H1 (cell line): Measurements from ENCODE around the gene DNM2.

Experiments used
- BRCA1 ChIP-seq: IDR thresholded peaks from 2 replicates; pipeline ENCODE4 v1.6.1; 2012; ENCODE audit warnings: low read depth, low read length, improper control_type of control experiment
- CBX8 ChIP-seq: fragments of 300-800, 300-1000 bp; sonication (generic); IDR thresholded peaks from 2 replicates; pipeline ENCODE4 v1.7.1; 2016; ENCODE audit warnings: low read depth, low read length, borderline replicate concordance
- CHD1 ChIP-seq: IDR thresholded peaks from 2 replicates; pipeline ENCODE4 v1.6.1; 2012; ENCODE audit warnings: low read depth, low read length, improper control_type of control experiment
- EZH2 ChIP-seq: fragments of 200-600 bp; sonication (generic); IDR thresholded peaks from 2 replicates; pipeline ENCODE4 v1.7.1; 2012; ENCODE audit warnings: low read depth, mild to moderate bottlenecking, moderate library complexity, low read length, inconsistent platforms; ENCODE audit not compliant: severe bottlenecking
- RXRA ChIP-seq: IDR thresholded peaks from 2 replicates; pipeline ENCODE4 v1.6.1; 2011; ENCODE audit warnings: low read depth, mild to moderate bottlenecking, low read length, moderate library complexity; ENCODE audit not compliant: insufficient read depth
- SRF ChIP-seq: IDR thresholded peaks from 2 replicates; pipeline ENCODE4 v1.6.1; 2011; ENCODE audit warnings: mild to moderate bottlenecking, low read depth, low read length, moderate library complexity
- TF ChIP-seq, protein P1 (sequence below), 3 experiments: IDR thresholded peaks; 1 replicate in 2 of 3; 2 replicates in 1 of 3; pipeline versions ENCODE4 v1.5.1 to v1.6.1; 2011; ENCODE audit warnings: low read length in 3 of 3, mild to moderate bottlenecking in 3 of 3, inconsistent platforms in 2 of 3, low read depth in 1 of 3, moderate library complexity in 1 of 3; ENCODE audit not compliant: insufficient read depth in 1 of 3; ENCODE audit errors: control extremely low read depth in 1 of 3

GRCh38 chr19:10686193-10686592, 31.7 kb upstream of the DNM2 start:
- TF ChIP-seq SRF = no peak
- TF ChIP-seq, protein P1, sequence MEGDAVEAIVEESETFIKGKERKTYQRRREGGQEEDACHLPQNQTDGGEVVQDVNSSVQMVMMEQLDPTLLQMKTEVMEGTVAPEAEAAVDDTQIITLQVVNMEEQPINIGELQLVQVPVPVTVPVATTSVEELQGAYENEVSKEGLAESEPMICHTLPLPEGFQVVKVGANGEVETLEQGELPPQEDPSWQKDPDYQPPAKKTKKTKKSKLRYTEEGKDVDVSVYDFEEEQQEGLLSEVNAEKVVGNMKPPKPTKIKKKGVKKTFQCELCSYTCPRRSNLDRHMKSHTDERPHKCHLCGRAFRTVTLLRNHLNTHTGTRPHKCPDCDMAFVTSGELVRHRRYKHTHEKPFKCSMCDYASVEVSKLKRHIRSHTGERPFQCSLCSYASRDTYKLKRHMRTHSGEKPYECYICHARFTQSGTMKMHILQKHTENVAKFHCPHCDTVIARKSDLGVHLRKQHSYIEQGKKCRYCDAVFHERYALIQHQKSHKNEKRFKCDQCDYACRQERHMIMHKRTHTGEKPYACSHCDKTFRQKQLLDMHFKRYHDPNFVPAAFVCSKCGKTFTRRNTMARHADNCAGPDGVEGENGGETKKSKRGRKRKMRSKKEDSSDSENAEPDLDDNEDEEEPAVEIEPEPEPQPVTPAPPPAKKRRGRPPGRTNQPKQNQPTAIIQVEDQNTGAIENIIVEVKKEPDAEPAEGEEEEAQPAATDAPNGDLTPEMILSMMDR (IDR thresholded peaks at IDR 0.05; ENCODE audit: control extremely low read depth in 1 of 3, insufficient read depth in 1 of 3, low read depth in 1 of 3, low read length in 3 of 3) = no peak
- TF ChIP-seq CBX8 = no peak
- TF ChIP-seq EZH2 = no peak
- no peak for TF ChIP-seq BRCA1
- TF ChIP-seq RXRA = no peak
- no peak for TF ChIP-seq CHD1
